Measurements from ENCODE around the gene PVALB. TPM values are rescaled to one million over a fixed set of nuclear protein-coding genes. Genes with fewer than 3 reads are reported as not detected.

Gene PVALB
- total RNA-seq, 3 donors from 2014 or later, result 1.8 TPM; not detected in 2

GRCh38 chr22:36846271-36846670 lies 29.4 kb upstream of the PVALB start:
- intact Hi-C loops (cut with DNase I; ENCODE audit: low total_unique reads), result no loop called here
- TF ChIP-seq CTCF (IDR thresholded peaks at IDR 0.05) (no peak), POLR2A (IDR thresholded peaks at IDR 0.05) (no peak), POLR2AphosphoS5 (IDR thresholded peaks at IDR 0.05) (no peak)
- peaks cover 0 to 15% of the 10 kb centered on the region in 2 donors for H3K27me3 ChIP-seq
- H3K27ac ChIP-seq, result no peak overlapping the region
- DNase-seq (ENCODE audit: low spot score in 2 of 2), result no peak
- H3K36me3 ChIP-seq, result no peaks in the 10 kb centered on the region
- no peaks in the 10 kb centered on the region for H3K4me1 ChIP-seq
- H3K9me3 ChIP-seq, result no peaks in the 10 kb centered on the region
- no peak overlapping the region for H3K4me3 ChIP-seq

- Histone ChIP-seq H3K4me1 (no peaks in the 10 kb centered on the region), H3K9me3 (no peaks in the 10 kb centered on the region), H3K27ac (no peak overlapping the region), H3K4me3 (no peak overlapping the region), H3K36me3 (no peaks in the 10 kb centered on the region), H3K27me3 (no peaks in the 10 kb centered on the region)
- intact Hi-C loops (cut with DNase I; ENCODE audit: low total_unique reads), result no loop called here
- DNase-seq (ENCODE audit: low spot score in 2 of 2), result no peak
- TF ChIP-seq POLR2AphosphoS5 (IDR thresholded peaks at IDR 0.05) (no peak), CTCF (IDR thresholded peaks at IDR 0.05) (no peak), POLR2A (IDR thresholded peaks at IDR 0.05) (no peak)
Measured at GRCh38 chr22:36840106-36840505, 23.3 kb upstream of the PVALB start.

GRCh38 chr22:36839356-36840073 lies 22.7 kb upstream of the PVALB start:
- no peak overlapping the region for H3K27ac ChIP-seq
- no peaks in the 10 kb centered on the region for H3K36me3 ChIP-seq
- no peaks in the 10 kb centered on the region for H3K9me3 ChIP-seq
- H3K27me3 ChIP-seq, result no peaks in the 10 kb centered on the region
- DNase-seq (ENCODE audit: low spot score in 2 of 2), result no peak
- intact Hi-C loops (cut with DNase I; ENCODE audit: low total_unique reads), result no loop called here
- H3K4me1 ChIP-seq, result no peaks in the 10 kb centered on the region
- no peak overlapping the region for H3K4me3 ChIP-seq
- TF ChIP-seq POLR2AphosphoS5 (IDR thresholded peaks at IDR 0.05) (no peak), POLR2A (IDR thresholded peaks at IDR 0.05) (no peak), CTCF (IDR thresholded peaks at IDR 0.05) (no peak)

- no peaks in the 10 kb centered on the region for H3K27me3 ChIP-seq
- H3K9me3 ChIP-seq, result no peaks in the 10 kb centered on the region
- H3K4me1 ChIP-seq, result no peaks in the 10 kb centered on the region
Measured at GRCh38 chr22:36838119-36839030, 21.5 kb upstream of the PVALB start.

More at GRCh38 chr22:36838119-36839030, 21.5 kb upstream of the PVALB start:
- Histone ChIP-seq H3K4me3 (no peak overlapping the region), H3K27ac (no peak overlapping the region), H3K36me3 (no peaks in the 10 kb centered on the region)
- TF ChIP-seq CTCF (IDR thresholded peaks at IDR 0.05) (no peak), POLR2A (IDR thresholded peaks at IDR 0.05) (no peak), POLR2AphosphoS5 (IDR thresholded peaks at IDR 0.05) (no peak)
- intact Hi-C loops (cut with DNase I; ENCODE audit: low total_unique reads), result no loop called here
- DNase-seq (ENCODE audit: low spot score in 2 of 2), result no peak
